Activated CD4-positive, alpha-beta memory T cell treated with anti-CD3 and anti-CD28 coated beads for 36 hours (primary cell): Measurements from ENCODE around the gene SYT3. TPM values are rescaled to one million over a fixed set of nuclear protein-coding genes. Genes with fewer than 3 reads are reported as not detected.

ENCODE experiments used
- CTCF ChIA-PET: fragments of 350-600 bp; sonication (Branson Sonifier 250); formaldehyde crosslinking; loops from one replicate; lab custom pipeline; 2021; ENCODE audit warnings: antibody characterized with exemption, inconsistent platforms; lab: Charles Lee
- POLR2A ChIA-PET: fragments of 350-600 bp; sonication (Branson Sonifier 250); formaldehyde crosslinking; loops from one replicate; lab custom pipeline; 2021; ENCODE audit warnings: antibody characterized with exemption; lab: Charles Lee
- DNase-seq: peaks from one replicate; pipeline ENCODE4 v3.0.0-alpha.2; 2020
- H3K27ac Mint-ChIP-seq: one replicate; pipeline ENCODE4 v1.8.0; 2021; ENCODE audit warnings: mixed read lengths
- H3K27me3 Mint-ChIP-seq: one replicate; pipeline ENCODE4 v1.8.0; 2021; ENCODE audit warnings: mixed read lengths
- H3K36me3 Mint-ChIP-seq: one replicate; pipeline ENCODE4 v1.8.0; 2021; ENCODE audit warnings: mixed read lengths
- H3K4me1 Mint-ChIP-seq: one replicate; pipeline ENCODE4 v1.8.0; 2021; ENCODE audit warnings: low read depth, mixed read lengths
- H3K4me3 Mint-ChIP-seq: one replicate; pipeline ENCODE4 v1.8.0; 2021; ENCODE audit warnings: mild to moderate bottlenecking, mixed read lengths
- H3K9me3 Mint-ChIP-seq: one replicate; pipeline ENCODE4 v1.8.0; 2021; ENCODE audit warnings: mixed read lengths
- intact Hi-C: fragments of 100-400 bp; cut with micrococcal nuclease; formaldehyde crosslinking; loops from one replicate; pipeline ENCODE4 v1.15.1; 2023
- total RNA-seq, 2 experiments: library from RNA; stranded (reverse); gene quantifications; one replicate each; pipeline ENCODE4 v1.2.3, GENCODE V29; 2021

Gene SYT3
- total RNA-seq, result not detected

- intact Hi-C loops, result no loop called here
- Mint-ChIP-seq H3K36me3 (peaks cover 4% of the 10 kb centered on the region), H3K4me1 (peaks cover 3% of the 10 kb centered on the region), H3K4me3 (peak within 1 kb of the TSS; percentile 10), H3K27ac (no peak within 1 kb of the TSS), H3K9me3 (peaks cover 13% of the 10 kb centered on the region), H3K27me3 (peaks cover 49% of the 10 kb centered on the region)
- ChIA-PET CTCF (no interaction called here), POLR2A (no interaction called here)
- DNase-seq, result peak; percentile 30
These were observed at the start of gene SYT3 for GRCh38 chr19:50639121-50640112. Gene SYT3 (minus strand): TSS chr19:50639881. CDS start chr19:50637411, 2,470 bp downstream.

GRCh38 chr19:50688766-50689165, 49.1 kb upstream of the SYT3 start:
- no peak for DNase-seq
- POLR2A ChIA-PET, result no interaction called here
- Mint-ChIP-seq H3K27ac (no peak overlapping the region), H3K9me3 (no peaks in the 10 kb centered on the region), H3K27me3 (peaks cover 51% of the 10 kb centered on the region), H3K4me1 (no peaks in the 10 kb centered on the region), H3K4me3 (no peak overlapping the region), H3K36me3 (no peaks in the 10 kb centered on the region)
- CTCF ChIA-PET, result no interaction called here
- intact Hi-C loops, result no loop called here

- no peaks in the 10 kb centered on the region for H3K4me1 Mint-ChIP-seq
- peaks cover 40% of the 10 kb centered on the region for H3K27me3 Mint-ChIP-seq
- POLR2A ChIA-PET, result no interaction called here
- H3K36me3 Mint-ChIP-seq, result no peaks in the 10 kb centered on the region
- CTCF ChIA-PET, result no interaction called here
- no peak overlapping the region for H3K4me3 Mint-ChIP-seq
- no peak for DNase-seq
- H3K27ac Mint-ChIP-seq, result no peak overlapping the region
- H3K9me3 Mint-ChIP-seq, result no peaks in the 10 kb centered on the region
- intact Hi-C loops, result no loop called here
These were observed 46.8 kb upstream of the SYT3 start for GRCh38 chr19:50686310-50687032.

GRCh38 chr19:50679177-50680125, 39.8 kb upstream of the SYT3 start:
- ChIA-PET CTCF (no interaction called here), POLR2A (no interaction called here)

GRCh38 chr19:50678323-50678722, 38.6 kb upstream of the SYT3 start:
- Mint-ChIP-seq H3K9me3 (peaks cover 3% of the 10 kb centered on the region), H3K4me1 (no peaks in the 10 kb centered on the region), H3K27ac (no peak overlapping the region), H3K27me3 (peaks cover 31% of the 10 kb centered on the region), H3K4me3 (no peak overlapping the region), H3K36me3 (no peaks in the 10 kb centered on the region)
- ChIA-PET POLR2A (no interaction called here), CTCF (no interaction called here)
- no peak for DNase-seq
- intact Hi-C loops, result no loop called here

More at GRCh38 chr19:50679177-50680125, 39.8 kb upstream of the SYT3 start:
- intact Hi-C loops, result no loop called here
- peak; percentile 86 for DNase-seq
- Mint-ChIP-seq H3K4me1 (no peaks in the 10 kb centered on the region), H3K27ac (no peak overlapping the region), H3K27me3 (peaks cover 26% of the 10 kb centered on the region), H3K36me3 (no peaks in the 10 kb centered on the region), H3K4me3 (no peak overlapping the region), H3K9me3 (peaks cover 3% of the 10 kb centered on the region)

- Mint-ChIP-seq H3K4me1 (no peaks in the 10 kb centered on the region), H3K36me3 (no peaks in the 10 kb centered on the region), H3K27ac (no peak overlapping the region), H3K9me3 (peaks cover 3% of the 10 kb centered on the region), H3K27me3 (peaks cover 38% of the 10 kb centered on the region), H3K4me3 (no peak overlapping the region)
- intact Hi-C loops, result no loop called here
- ChIA-PET CTCF (no interaction called here), POLR2A (no interaction called here)
- no peak for DNase-seq
These were observed 38.0 kb upstream of the SYT3 start for GRCh38 chr19:50677636-50678035.

GRCh38 chr19:50676625-50677197, 37.0 kb upstream of the SYT3 start:
- ChIA-PET POLR2A (no interaction called here), CTCF (no interaction called here)
- H3K4me3 Mint-ChIP-seq, result no peak overlapping the region
- intact Hi-C loops, result no loop called here
- no peak for DNase-seq
- H3K9me3 Mint-ChIP-seq, result peaks cover 3% of the 10 kb centered on the region
- H3K27me3 Mint-ChIP-seq, result peaks cover 39% of the 10 kb centered on the region
- no peaks in the 10 kb centered on the region for H3K4me1 Mint-ChIP-seq
- H3K36me3 Mint-ChIP-seq, result no peaks in the 10 kb centered on the region
- no peak overlapping the region for H3K27ac Mint-ChIP-seq

- no peak for DNase-seq
- no peaks in the 10 kb centered on the region for H3K36me3 Mint-ChIP-seq
- no peak overlapping the region for H3K27ac Mint-ChIP-seq
- peaks cover 3% of the 10 kb centered on the region for H3K9me3 Mint-ChIP-seq
- no peak overlapping the region for H3K4me3 Mint-ChIP-seq
- intact Hi-C loops, result no loop called here
- ChIA-PET POLR2A (no interaction called here), CTCF (no interaction called here)
- H3K4me1 Mint-ChIP-seq, result no peaks in the 10 kb centered on the region
- peaks cover 43% of the 10 kb centered on the region for H3K27me3 Mint-ChIP-seq
These were observed 33.4 kb upstream of the SYT3 start for GRCh38 chr19:50673118-50673517.

- Mint-ChIP-seq H3K9me3 (no peaks in the 10 kb centered on the region), H3K4me1 (no peaks in the 10 kb centered on the region), H3K36me3 (no peaks in the 10 kb centered on the region), H3K27me3 (peaks cover 39% of the 10 kb centered on the region), H3K27ac (no peak overlapping the region), H3K4me3 (no peak overlapping the region)
- intact Hi-C loops, result no loop called here
- ChIA-PET CTCF (interaction anchor here (0.6 to 1.7 kb wide), 10 partner anchors 10 to 313 kb away, joined by 3 to 9 read pairs (median 4); no protein-coding TSS in a partner anchor), POLR2A (no interaction called here)
- DNase-seq, result no peak
These were observed 30.4 kb upstream of the SYT3 start for GRCh38 chr19:50670102-50670380.

GRCh38 chr19:50669302-50670101, 29.8 kb upstream of the SYT3 start:
- CTCF ChIA-PET, result interaction anchor here (0.6 to 1.7 kb wide), 10 partner anchors 9 to 312 kb away, joined by 3 to 9 read pairs (median 4); no protein-coding TSS in a partner anchor
- intact Hi-C loops, result no loop called here
- Mint-ChIP-seq H3K27ac (no peak overlapping the region), H3K4me3 (no peak overlapping the region), H3K9me3 (no peaks in the 10 kb centered on the region), H3K4me1 (no peaks in the 10 kb centered on the region), H3K27me3 (peaks cover 43% of the 10 kb centered on the region), H3K36me3 (no peaks in the 10 kb centered on the region)
- POLR2A ChIA-PET, result no interaction called here
- peak; percentile 56 for DNase-seq

GRCh38 chr19:50668879-50669278, 29.2 kb upstream of the SYT3 start:
- POLR2A ChIA-PET, result no interaction called here
- DNase-seq, result no peak
- H3K27ac Mint-ChIP-seq, result no peak overlapping the region
- no peaks in the 10 kb centered on the region for H3K36me3 Mint-ChIP-seq
- H3K27me3 Mint-ChIP-seq, result peaks cover 43% of the 10 kb centered on the region
- H3K9me3 Mint-ChIP-seq, result no peaks in the 10 kb centered on the region
- H3K4me1 Mint-ChIP-seq, result no peaks in the 10 kb centered on the region
- CTCF ChIA-PET, result interaction anchor here (1.5 to 1.7 kb wide), 3 partner anchors 28 to 253 kb away, joined by 3 to 9 read pairs (median 8); no protein-coding TSS in a partner anchor
- H3K4me3 Mint-ChIP-seq, result no peak overlapping the region
- intact Hi-C loops, result no loop called here
